HG03354 (cell line): Measurements from ENCODE around the gene ALPG.
"Not testable (repeated sequence)": the region's sequence is repeated elsewhere in the genome, so short reads cannot be mapped to it uniquely, and the experiment has no call there.

Experiments used
- ATAC-seq: cut with Tn5 transposase; IDR thresholded peaks from one replicate; pipeline ENCODE4 v1.9.1; 2021; ENCODE audit warnings: mild to moderate bottlenecking; ENCODE audit not compliant: unreplicated experiment, poor library complexity, severe bottlenecking

ALPG gene

GRCh38 chr2:232376260-232376659 lies 30.4 kb upstream of the ALPG start:
- ATAC-seq: no peak

- ATAC-seq: no peak
Observed at GRCh38 chr2:232376713-232377112, 29.9 kb upstream of the ALPG start.

GRCh38 chr2:232377319-232377718 lies 29.3 kb upstream of the ALPG start:
- ATAC-seq: no peak

- ATAC-seq: no peak
Observed at GRCh38 chr2:232377841-232378734, 28.6 kb upstream of the ALPG start.

GRCh38 chr2:232378735-232379151 lies 27.9 kb upstream of the ALPG start, which contains the start of gene ALPP:
ALPP (plus strand) TSS chr2:232378751; CDS start chr2:232378803, 52 bp downstream.
- not testable (repeated sequence) for ATAC-seq

- not testable (repeated sequence) for ATAC-seq
Observed at GRCh38 chr2:232379610-232380590, 26.7 kb upstream of the ALPG start.

GRCh38 chr2:232381204-232382031 lies 25.2 kb upstream of the ALPG start:
- ATAC-seq: not testable (repeated sequence)

GRCh38 chr2:232382331-232383225 lies 24.1 kb upstream of the ALPG start:
- ATAC-seq: no peak

GRCh38 chr2:232384466-232384865 lies 22.2 kb upstream of the ALPG start:
- ATAC-seq: no peak

- not testable (repeated sequence) for ATAC-seq
Observed at GRCh38 chr2:232385058-232385457, 21.6 kb upstream of the ALPG start.

GRCh38 chr2:232385660-232386489 lies 20.8 kb upstream of the ALPG start:
- no peak for ATAC-seq

GRCh38 chr2:232386490-232386739 lies 20.2 kb upstream of the ALPG start:
- ATAC-seq: no peak

- ATAC-seq: no peak
Observed at GRCh38 chr2:232386740-232387450, 19.7 kb upstream of the ALPG start.

- ATAC-seq: no peak
Observed at GRCh38 chr2:232387451-232388171, 19.0 kb upstream of the ALPG start.

- no peak for ATAC-seq
Observed at GRCh38 chr2:232388324-232388891, 18.2 kb upstream of the ALPG start.

- ATAC-seq: no peak
Observed at GRCh38 chr2:232389327-232389726, 17.3 kb upstream of the ALPG start.
